Left ventricle myocardium inferior (tissue), 1 donor: ENCODE results near the gene ECSCR. TPM values are rescaled to one million over a fixed set of nuclear protein-coding genes. Genes with fewer than 3 reads are reported as not detected.
"Not testable (repeated sequence)": the region's sequence is repeated elsewhere in the genome, so short reads cannot be mapped to it uniquely, and the experiment has no call there.

Source experiments
- DNase-seq: peaks from one replicate; pipeline ENCODE4 v3.0.0-alpha.2; 2020
- H3K27ac ChIP-seq: fragments of 200-600 bp; replicated peaks from 2 replicates; pipeline ENCODE4 v1.8.0; 2021
- H3K27me3 ChIP-seq: fragments of 200-600 bp; 2 replicates; pipeline ENCODE4 v1.8.0; 2021; ENCODE audit warnings: low read depth
- H3K36me3 ChIP-seq: fragments of 200-600 bp; 2 replicates; pipeline ENCODE4 v1.8.0; 2021
- H3K4me1 ChIP-seq: fragments of 200-600 bp; 2 replicates; pipeline ENCODE4 v1.8.0; 2021
- H3K4me3 ChIP-seq: fragments of 200-600 bp; 2 replicates; pipeline ENCODE4 v1.8.0; 2021; ENCODE audit warnings: mild to moderate bottlenecking, moderate library complexity
- H3K9me3 ChIP-seq: fragments of 200-600 bp; replicated peaks from 2 replicates; pipeline ENCODE4 v1.8.0; 2021
- CTCF ChIP-seq: fragments of 200-600 bp; IDR thresholded peaks from 2 replicates; pipeline ENCODE4 v1.8.0; 2021; ENCODE audit warnings: antibody characterized with exemption, mild to moderate bottlenecking, borderline replicate concordance
- intact Hi-C: fragments of 100-400 bp; cut with micrococcal nuclease; formaldehyde crosslinking; loops from one replicate; pipeline ENCODE4 v1.11.0; 2022
- total RNA-seq: library from RNA; stranded (reverse); fragmentation: NEBNext Ultra II Directional; extraction: Animal tissue kit (Norgen Biotek cat#: 25700); gene quantifications from one replicate; pipeline ENCODE4 v1.2.1, GENCODE V29; 2021
- donor health status: DM: no; HTN: yes; CAD: no; lungs with severe emphysema.

ECSCR gene
- total RNA-seq, 1 donor from 2014 or later = 20.9 TPM

DNA sequence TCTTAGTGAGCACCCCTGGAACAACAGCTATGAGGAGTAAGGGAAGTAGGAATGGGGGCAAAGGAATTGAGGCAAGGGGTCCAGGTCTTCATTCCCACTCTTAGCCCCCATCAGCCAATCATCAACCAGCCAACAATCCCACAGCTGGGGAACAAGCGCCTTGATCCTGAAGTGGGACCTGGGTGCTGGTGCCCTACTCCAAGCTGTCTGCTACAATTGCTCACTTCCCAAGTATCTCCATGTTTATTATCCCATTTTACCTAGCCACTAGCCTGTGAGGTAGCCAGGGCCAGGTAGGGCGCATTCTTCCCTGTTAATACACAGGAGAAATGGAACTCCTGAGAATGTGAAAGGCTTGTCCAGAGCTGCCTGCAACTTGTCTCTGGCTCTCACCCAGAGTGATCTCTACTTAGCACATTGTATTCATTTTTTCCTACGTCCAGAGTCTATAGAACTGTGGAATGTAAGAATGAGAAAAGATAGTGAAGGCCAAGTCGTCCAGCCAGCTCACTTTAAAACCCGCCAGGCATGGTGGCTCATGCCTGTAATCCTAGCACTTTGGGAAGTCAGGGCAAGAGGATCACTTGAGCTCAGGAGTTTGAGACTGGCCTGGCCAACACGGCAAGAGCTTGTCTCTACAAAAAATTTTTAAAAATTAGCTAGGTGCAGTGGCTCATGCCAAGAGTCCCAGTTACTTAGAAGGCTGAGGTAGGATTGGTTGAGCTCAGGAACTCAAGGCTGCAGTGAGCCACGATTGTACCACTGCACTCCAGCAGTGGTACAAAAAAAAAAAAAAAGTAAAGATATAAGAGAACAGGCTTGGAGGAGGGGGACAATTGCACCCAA, 17.0 kb downstream of the ECSCR start:
- Histone ChIP-seq H3K9me3 (no peaks in the 10 kb centered on the region), H3K36me3 (no peaks in the 10 kb centered on the region), H3K27me3 (no peaks in the 10 kb centered on the region), H3K27ac (peak overlapping the region; percentile 16), H3K4me3 (no peak overlapping the region), H3K4me1 (peaks cover 16% of the 10 kb centered on the region)
- no peak for TF ChIP-seq CTCF
- intact Hi-C loops = loop anchor here (10.0 kb wide), 1 partner anchor 49 kb away; no protein-coding TSS in a partner anchor
- DNase-seq = no peak

DNA sequence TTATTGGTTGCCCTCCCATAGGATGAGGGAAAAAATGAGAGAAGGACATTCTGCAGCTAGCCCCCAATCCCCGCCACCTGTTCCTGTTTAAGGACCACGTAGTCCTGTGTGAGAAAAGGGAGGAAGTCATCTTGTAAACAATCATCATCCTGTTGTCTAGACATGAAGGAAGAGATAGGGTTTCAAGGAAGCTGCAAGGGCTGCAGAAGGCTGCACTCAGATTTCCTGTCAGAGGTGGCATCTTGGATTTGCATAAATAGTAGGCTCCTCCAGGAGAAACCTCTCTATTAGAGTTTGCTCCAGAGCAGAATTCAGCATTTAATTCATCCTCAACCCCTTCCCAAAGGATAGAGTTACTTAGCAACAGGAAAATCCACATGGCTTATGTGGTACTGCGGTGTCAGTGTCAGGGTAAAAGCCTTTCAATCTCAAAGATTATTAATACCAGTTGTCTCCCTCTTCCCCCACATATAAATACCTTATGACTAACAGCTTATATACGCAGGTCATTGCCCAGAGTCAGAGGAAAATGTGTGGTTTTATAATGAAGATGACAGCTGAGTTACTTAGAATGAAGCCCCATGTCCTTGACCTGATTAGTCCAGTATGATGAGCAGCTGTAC, 18.6 kb downstream of the ECSCR start:
- H3K4me3 ChIP-seq = no peak overlapping the region
- H3K36me3 ChIP-seq = no peaks in the 10 kb centered on the region
- no peak overlapping the region for H3K27ac ChIP-seq
- no peaks in the 10 kb centered on the region for H3K27me3 ChIP-seq
- intact Hi-C loops = loop anchor here (10.0 kb wide), 1 partner anchor 51 kb away; no protein-coding TSS in a partner anchor
- H3K9me3 ChIP-seq = no peaks in the 10 kb centered on the region
- DNase-seq = no peak
- no peak for TF ChIP-seq CTCF
- peaks cover 25% of the 10 kb centered on the region for H3K4me1 ChIP-seq

DNA sequence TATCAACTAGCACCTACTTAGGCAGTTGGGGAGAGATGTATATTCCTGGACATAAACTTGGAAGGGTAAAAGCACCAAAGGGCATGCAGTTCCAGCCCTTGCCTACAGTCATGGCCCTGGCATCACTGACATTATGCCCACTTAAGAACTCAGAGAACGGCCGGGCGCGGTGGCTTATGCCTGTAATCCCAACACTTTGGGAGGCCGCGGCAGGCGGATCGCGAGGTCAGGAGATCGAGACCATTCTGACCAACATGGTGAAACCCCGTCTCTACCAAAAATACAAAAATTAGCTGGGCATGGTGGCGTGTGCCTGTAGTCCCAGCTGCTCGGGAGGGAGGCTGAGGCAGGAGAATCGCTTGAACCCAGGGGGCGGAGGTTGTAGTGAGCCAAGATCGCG, 22.1 kb downstream of the ECSCR start:
- Histone ChIP-seq H3K27ac (peak overlapping the region; percentile 95), H3K36me3 (peaks cover 21% of the 10 kb centered on the region), H3K4me1 (peaks cover 17% of the 10 kb centered on the region)
- intact Hi-C loops = loop anchor here (10.0 kb wide), 1 partner anchor 54 kb away; no protein-coding TSS in a partner anchor
- not testable (repeated sequence) for DNase-seq, H3K4me3 ChIP-seq, H3K9me3 ChIP-seq, H3K27me3 ChIP-seq

- peak within 1 kb of the TSS; percentile 95 for H3K27ac ChIP-seq
- H3K4me3 ChIP-seq = peak within 1 kb of the TSS; percentile 81
- peak; percentile 96 for DNase-seq
- no peaks in the 10 kb centered on the region for H3K9me3 ChIP-seq
- intact Hi-C loops = no loop called here
- H3K4me1 ChIP-seq = peaks cover 17% of the 10 kb centered on the region
- H3K27me3 ChIP-seq = no peaks in the 10 kb centered on the region
- no peak for TF ChIP-seq CTCF
- peaks cover 32% of the 10 kb centered on the region for H3K36me3 ChIP-seq
Observed at GRCh38 chr5:139439013-139439903, 23.3 kb downstream of the ECSCR start, which contains the start of gene DNAJC18. Gene DNAJC18, minus strand, starts transcription at chr5:139439525. Its CDS starts 80 bp downstream, at chr5:139439445.

GRCh38 chr5:139438707-139439012, 23.9 kb downstream of the ECSCR start:
- Histone ChIP-seq H3K4me3 (peak overlapping the region; percentile 81), H3K27ac (peak overlapping the region; percentile 95), H3K9me3 (no peaks in the 10 kb centered on the region), H3K27me3 (no peaks in the 10 kb centered on the region), H3K36me3 (peaks cover 38% of the 10 kb centered on the region), H3K4me1 (peaks cover 17% of the 10 kb centered on the region)
- intact Hi-C loops = no loop called here
- TF ChIP-seq CTCF = no peak
- DNase-seq = no peak
